Thyroid gland (tissue), 4 donors: Measurements from ENCODE around the gene PLAU. TPM values are rescaled to one million over a fixed set of nuclear protein-coding genes. Genes with fewer than 3 reads are reported as not detected.

Experiments used
- DNase-seq, 2 donors: peaks; one replicate each; pipeline ENCODE4 v3.0.0-alpha.2; 2019
- H3K27ac ChIP-seq, 3 donors: fragments of 200-600 bp; sonication (generic); 1 replicate in 2 of 3; 2 replicates in 1 of 3; pipeline ENCODE4 v1.5.1; 2016 to 2019; ENCODE audit warnings: mild to moderate bottlenecking in 1 of 3, moderate library complexity in 1 of 3
- H3K27me3 ChIP-seq: fragments of 200-600 bp; sonication (generic); one replicate; pipeline ENCODE4 v1.5.1; 2019
- H3K36me3 ChIP-seq, 2 donors: fragments of 200-600 bp; sonication (generic); one replicate each; pipeline ENCODE4 v1.5.1; 2016 to 2019
- H3K4me1 ChIP-seq, 2 donors: fragments of 200-600 bp; sonication (generic); one replicate each; pipeline ENCODE4 v1.5.1; 2017 to 2019
- H3K4me3 ChIP-seq, 3 donors: fragments of 200-600 bp; sonication (generic); replicated peaks in 1 of 3; 1 replicate in 2 of 3; 2 replicates in 1 of 3; pipeline ENCODE4 v1.5.1; 2016; ENCODE audit warnings: mild to moderate bottlenecking in 1 of 3
- H3K9me3 ChIP-seq: fragments of 200-600 bp; sonication (generic); one replicate; pipeline ENCODE4 v1.5.1; 2017
- CTCF ChIP-seq, 6 experiments: fragments of 200-600 bp in 3 of 6; fragments of 450-650 bp in 3 of 6; sonication (generic) in 3 of 6; IDR thresholded peaks; one replicate each; pipeline ENCODE4 v1.5.1; 2016 to 2019; ENCODE audit warnings: antibody characterized with exemption in 6 of 6, mild to moderate bottlenecking in 2 of 6, inconsistent platforms in 1 of 6, moderate library complexity in 1 of 6
- POLR2A ChIP-seq, 2 donors: fragments of 450-650 bp; IDR thresholded peaks; one replicate each; pipeline ENCODE4 v1.6.1; 2017; ENCODE audit warnings: antibody characterized with exemption in 2 of 2, mild to moderate bottlenecking in 2 of 2, moderate library complexity in 1 of 2
- WGBS, 2 donors: methylation state at CpG; one replicate each; pipeline ENCODE4 v1.1.5; 2017; 5-methylcytosine and 5-hydroxymethylcytosine counted together
- intact Hi-C: fragments of 100-400 bp; cut with DNase I; formaldehyde crosslinking; loops from one replicate; pipeline ENCODE4 v1.15.1; 2023
- total RNA-seq, 4 donors: library from RNA; depleted of rRNA; stranded (reverse); fragments of >200 nt; gene quantifications; one replicate each; pipeline ENCODE4 v1.2.3, GENCODE V29; 2016

The PLAU gene
- total RNA-seq, 4 donors from 2014 or later = 3.8 to 13.3 (median 7.3) TPM

GRCh38 chr10:73923935-73924598 is 13.1 kb downstream of the PLAU start:
- 54 to 61% methylated on average over 4 of the region's 4 CpGs for WGBS, 2 donors
- intact Hi-C loops = no loop called here
- no peaks in the 10 kb centered on the region for H3K36me3 ChIP-seq
- H3K27me3 ChIP-seq = no peaks in the 10 kb centered on the region
- no peak overlapping the region for H3K4me3 ChIP-seq
- H3K9me3 ChIP-seq = no peaks in the 10 kb centered on the region
- H3K27ac ChIP-seq = no peak overlapping the region
- no peak for DNase-seq
- TF ChIP-seq POLR2A (IDR thresholded peaks at IDR 0.05) (no peak), CTCF (IDR thresholded peaks at IDR 0.05) (no peak)
- H3K4me1 ChIP-seq = peaks cover 5 to 10% of the 10 kb centered on the region in 2 donors

DNA sequence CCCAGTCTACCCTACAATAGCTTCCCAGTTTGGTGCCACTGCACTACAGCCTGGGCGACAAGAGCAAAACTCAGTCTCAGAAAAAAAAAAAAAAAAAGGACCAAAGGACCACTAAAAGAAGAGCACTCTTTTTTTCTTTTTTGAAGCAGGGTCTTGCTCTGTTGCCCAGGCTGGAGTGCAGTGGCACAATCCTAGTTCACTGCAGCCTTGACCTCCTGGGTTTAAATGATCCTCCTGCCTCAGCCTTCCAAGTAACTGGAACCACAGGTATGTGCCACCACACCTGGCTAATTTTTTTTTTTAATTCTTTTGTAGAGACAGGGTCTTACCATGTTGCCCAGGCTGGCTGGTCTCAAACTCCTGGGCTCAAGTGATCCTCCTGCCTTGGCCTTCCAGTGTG is 14.0 kb downstream of the PLAU start:
- Histone ChIP-seq H3K9me3 (no peaks in the 10 kb centered on the region), H3K4me3 (no peak overlapping the region), H3K27me3 (no peaks in the 10 kb centered on the region), H3K27ac (no peak overlapping the region), H3K36me3 (no peaks in the 10 kb centered on the region), H3K4me1 (peaks cover under 1 to 4% of the 10 kb centered on the region in 2 donors)
- no peak for DNase-seq
- no peak for TF ChIP-seq CTCF (IDR thresholded peaks at IDR 0.05)
- TF ChIP-seq POLR2A (IDR thresholded peaks at IDR 0.05) = no peak
- 96 to 100% methylated on average over 1 of the region's 1 CpG for WGBS, 2 donors
- intact Hi-C loops = loop anchor here (5.0 kb wide), 1 partner anchor 33 kb away; no protein-coding TSS in a partner anchor

DNA sequence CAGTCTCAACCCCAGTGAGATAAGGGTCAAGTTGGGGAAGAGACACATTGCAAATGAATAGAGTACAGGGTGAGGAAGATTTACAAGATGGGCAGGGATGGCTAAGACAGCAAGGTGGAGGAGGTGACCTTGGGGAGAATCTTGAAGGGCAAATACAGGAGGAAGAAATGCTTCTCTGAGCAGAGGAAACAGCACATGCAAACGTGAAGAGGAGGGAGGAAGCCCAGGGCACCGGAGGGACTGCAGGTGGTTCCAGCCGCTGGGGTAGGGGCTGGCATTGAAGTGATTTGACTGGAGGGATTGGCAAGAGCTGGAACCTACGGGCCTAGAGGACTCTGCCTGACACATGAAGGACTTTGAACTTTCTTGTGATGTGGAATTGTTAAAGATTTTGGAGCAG is 14.6 kb downstream of the PLAU start:
- no peaks in the 10 kb centered on the region for H3K36me3 ChIP-seq
- H3K4me3 ChIP-seq = no peak overlapping the region
- DNase-seq = no peak
- no peak overlapping the region for H3K27ac ChIP-seq
- peaks cover under 1 to 5% of the 10 kb centered on the region in 2 donors for H3K4me1 ChIP-seq
- intact Hi-C loops = loop anchor here (5.0 kb wide), 1 partner anchor 33 kb away; no protein-coding TSS in a partner anchor
- H3K9me3 ChIP-seq = no peaks in the 10 kb centered on the region
- H3K27me3 ChIP-seq = no peaks in the 10 kb centered on the region
- TF ChIP-seq CTCF (IDR thresholded peaks at IDR 0.05) (no peak), POLR2A (IDR thresholded peaks at IDR 0.05) (no peak)
- WGBS, 2 donors = 77 to 81% methylated on average over 4 of the region's 4 CpGs

GRCh38 chr10:73926152-73926764 is 15.3 kb downstream of the PLAU start:
- H3K27me3 ChIP-seq = no peaks in the 10 kb centered on the region
- no peaks in the 10 kb centered on the region for H3K9me3 ChIP-seq
- TF ChIP-seq CTCF (IDR thresholded peaks at IDR 0.05) (no peak), POLR2A (IDR thresholded peaks at IDR 0.05) (no peak)
- no peak overlapping the region for H3K27ac ChIP-seq
- intact Hi-C loops = loop anchor here (5.0 kb wide), 1 partner anchor 34 kb away; no protein-coding TSS in a partner anchor
- DNase-seq = no peak
- H3K4me3 ChIP-seq = no peak overlapping the region
- peaks cover 4 to 8% of the 10 kb centered on the region in 2 donors for H3K4me1 ChIP-seq
- H3K36me3 ChIP-seq = no peaks in the 10 kb centered on the region
- WGBS, 2 donors = 83 to 92% methylated on average over 5 of the region's 5 CpGs
